Dendritic cell treated with granulocyte-macrophage colony-stimulating factor and Interleukin-4, amounts not matched to agents 40 ng/mL and 50 ng/mL, for 4 days (primary cell): ENCODE measurements around the gene WDR77.

Source experiments
- H3K27ac Mint-ChIP-seq: one replicate; pipeline ENCODE4 v1.8.0; 2022; ENCODE audit warnings: mild to moderate bottlenecking, mixed read lengths
- H3K27me3 Mint-ChIP-seq: one replicate; pipeline ENCODE4 v1.8.0; 2022; ENCODE audit warnings: mild to moderate bottlenecking, mixed read lengths
- H3K36me3 Mint-ChIP-seq: one replicate; pipeline ENCODE4 v1.8.0; 2022; ENCODE audit warnings: low read depth, mixed read lengths
- H3K4me1 Mint-ChIP-seq: one replicate; pipeline ENCODE4 v1.8.0; 2022; ENCODE audit warnings: low read depth, mixed read lengths
- H3K4me3 Mint-ChIP-seq: one replicate; pipeline ENCODE4 v1.8.0; 2022; ENCODE audit warnings: mild to moderate bottlenecking, moderate library complexity, mixed read lengths
- H3K9me3 Mint-ChIP-seq: one replicate; pipeline ENCODE4 v1.8.0; 2022; ENCODE audit warnings: mixed read lengths
- intact Hi-C: fragments of 100-400 bp; cut with micrococcal nuclease; formaldehyde crosslinking; loops from one replicate; pipeline ENCODE4 v1.15.0; 2022

Gene WDR77

DNA sequence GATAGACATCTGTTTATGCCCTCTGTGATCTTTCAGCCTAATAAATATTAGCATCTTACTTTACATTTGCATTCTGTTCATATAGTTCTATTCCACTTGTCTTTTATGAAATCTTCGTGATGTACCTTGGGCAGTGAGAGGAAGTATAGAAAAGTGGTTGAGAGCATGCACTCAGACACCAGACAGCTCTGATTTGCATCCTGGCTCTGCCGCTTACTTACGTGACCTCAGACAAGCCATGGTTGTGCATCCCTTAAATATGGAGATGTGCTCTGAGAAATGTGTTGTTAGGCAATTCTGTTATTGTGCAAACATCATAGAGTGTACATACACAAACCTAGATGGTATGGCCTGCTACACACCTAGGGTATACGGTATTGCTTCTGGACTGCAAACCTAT lies 44.5 kb downstream of the WDR77 start:
- Mint-ChIP-seq H3K36me3 (no peaks in the 10 kb centered on the region), H3K4me3 (no peak overlapping the region), H3K9me3 (no peaks in the 10 kb centered on the region), H3K27ac (no peak overlapping the region), H3K4me1 (peaks cover 11% of the 10 kb centered on the region), H3K27me3 (peaks cover 24% of the 10 kb centered on the region)
- intact Hi-C loops = no loop called here

DNA sequence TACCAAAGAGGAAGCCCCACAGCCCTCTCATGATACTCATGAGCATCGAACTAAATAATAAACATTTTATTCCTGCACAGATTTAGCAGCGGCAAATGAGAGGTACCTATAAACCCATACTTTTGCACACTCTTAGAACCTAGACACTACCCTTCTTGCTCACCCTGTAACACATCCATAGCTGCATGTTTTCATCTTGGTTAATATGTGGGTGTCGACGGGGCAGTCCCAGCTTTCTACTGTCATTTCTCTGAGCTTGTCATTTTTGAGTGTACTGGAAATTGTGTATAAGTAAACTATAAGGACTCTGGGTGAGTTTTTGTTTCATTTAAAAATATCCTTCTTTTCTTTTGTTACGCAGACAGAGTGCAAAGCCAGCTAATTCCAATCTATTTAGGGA lies 47.0 kb downstream of the WDR77 start:
- Mint-ChIP-seq H3K27ac (no peak overlapping the region), H3K36me3 (no peaks in the 10 kb centered on the region), H3K9me3 (no peaks in the 10 kb centered on the region), H3K27me3 (peaks cover 33% of the 10 kb centered on the region), H3K4me3 (no peak overlapping the region), H3K4me1 (peaks cover 11% of the 10 kb centered on the region)
- intact Hi-C loops = no loop called here

DNA sequence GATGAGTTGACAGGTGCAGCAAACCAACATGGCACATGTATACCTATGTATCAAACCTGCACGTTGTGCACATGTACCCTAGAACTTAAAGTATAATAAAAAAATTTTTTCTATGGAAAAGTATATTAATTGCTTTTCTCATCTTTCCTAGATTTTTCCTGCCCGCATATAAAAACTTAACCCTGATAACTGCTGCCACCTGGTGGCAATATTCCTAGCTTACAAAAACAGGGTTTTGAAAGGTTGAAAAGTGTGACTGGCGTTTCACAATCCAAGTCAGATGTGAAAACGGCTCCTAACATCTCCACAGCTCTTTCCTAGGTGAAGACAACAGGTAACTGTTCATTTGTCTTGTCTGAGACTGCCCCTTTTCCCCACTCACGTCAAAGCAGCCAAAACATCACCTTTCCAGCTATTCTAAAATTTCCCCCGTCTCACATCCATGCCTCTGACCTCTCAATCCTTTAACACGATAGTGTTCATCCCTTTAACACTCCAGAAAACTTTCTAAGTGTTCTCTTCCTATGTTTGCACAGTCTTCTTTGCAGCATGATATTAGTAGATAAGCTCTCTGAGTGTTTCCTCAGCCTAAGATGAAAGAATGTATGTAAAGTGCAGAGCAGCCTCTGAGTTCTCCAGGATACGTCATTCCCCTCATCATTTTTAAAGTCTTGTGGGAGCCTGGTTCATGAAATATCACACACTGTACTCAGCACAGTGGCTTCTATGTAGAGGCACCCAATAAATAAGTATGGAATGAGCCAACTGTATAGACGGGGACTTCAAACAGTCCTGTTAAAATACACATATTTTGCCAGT lies 49.1 kb downstream of the WDR77 start:
- Mint-ChIP-seq H3K4me1 (peaks cover 6% of the 10 kb centered on the region), H3K27me3 (peaks cover 35% of the 10 kb centered on the region), H3K27ac (no peak overlapping the region), H3K36me3 (no peaks in the 10 kb centered on the region), H3K4me3 (no peak overlapping the region), H3K9me3 (no peaks in the 10 kb centered on the region)
- intact Hi-C loops = loop anchor here (1.0 to 2.0 kb wide), 2 partner anchors 177 to 369 kb away; no protein-coding TSS in a partner anchor

DNA sequence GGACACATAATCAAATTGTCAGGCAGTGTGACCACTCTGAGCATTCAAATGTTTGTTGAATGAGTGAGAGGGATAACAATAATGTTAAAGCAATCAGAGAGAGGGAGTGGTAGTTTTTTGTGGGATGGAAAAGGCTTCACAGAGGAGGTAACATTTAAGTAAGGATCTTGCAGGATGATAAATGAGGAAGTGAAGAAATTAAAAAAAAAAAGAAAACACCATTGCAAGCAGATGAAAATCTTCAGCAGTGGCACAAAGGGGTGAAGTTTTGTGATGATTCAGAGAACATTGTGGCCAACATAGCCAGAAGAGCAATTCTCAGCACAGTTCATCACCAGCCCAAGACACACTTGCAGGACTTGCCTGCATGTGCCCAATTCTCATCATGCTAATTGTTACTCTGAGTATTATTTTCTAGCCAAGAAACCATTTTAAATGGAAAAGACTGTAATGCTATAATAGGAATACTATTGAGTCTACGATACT lies 56.6 kb downstream of the WDR77 start:
- no peaks in the 10 kb centered on the region for H3K9me3 Mint-ChIP-seq
- peaks cover 10% of the 10 kb centered on the region for H3K4me1 Mint-ChIP-seq
- H3K36me3 Mint-ChIP-seq = no peaks in the 10 kb centered on the region
- peaks cover 25% of the 10 kb centered on the region for H3K27me3 Mint-ChIP-seq
- intact Hi-C loops = no loop called here
- H3K27ac Mint-ChIP-seq = no peak overlapping the region
- no peak overlapping the region for H3K4me3 Mint-ChIP-seq

DNA sequence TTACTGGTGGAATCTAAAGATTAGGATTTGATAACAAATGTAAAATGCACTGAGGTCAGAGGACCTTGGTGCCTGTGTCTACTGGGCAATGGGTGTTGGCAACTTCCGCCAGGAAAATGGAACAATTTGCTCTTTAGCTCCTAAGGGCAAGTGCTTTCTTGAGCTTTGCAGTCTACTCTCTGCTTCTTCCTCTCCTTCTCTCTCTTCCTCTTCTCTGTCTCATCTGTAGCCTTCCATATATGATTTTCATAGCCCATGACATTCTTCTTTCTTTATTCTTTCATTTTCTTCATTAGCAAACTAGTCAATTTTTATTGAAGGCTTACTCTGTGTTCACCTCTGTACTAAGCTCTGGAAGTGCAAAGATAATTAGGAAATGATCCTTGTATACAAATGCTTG lies 57.0 kb downstream of the WDR77 start:
- no peaks in the 10 kb centered on the region for H3K36me3 Mint-ChIP-seq
- H3K9me3 Mint-ChIP-seq = no peaks in the 10 kb centered on the region
- H3K4me1 Mint-ChIP-seq = peaks cover 10% of the 10 kb centered on the region
- H3K4me3 Mint-ChIP-seq = no peak overlapping the region
- intact Hi-C loops = no loop called here
- no peak overlapping the region for H3K27ac Mint-ChIP-seq
- H3K27me3 Mint-ChIP-seq = peaks cover 22% of the 10 kb centered on the region
